Measurements from ENCODE around the gene GRHPR.

DNA sequence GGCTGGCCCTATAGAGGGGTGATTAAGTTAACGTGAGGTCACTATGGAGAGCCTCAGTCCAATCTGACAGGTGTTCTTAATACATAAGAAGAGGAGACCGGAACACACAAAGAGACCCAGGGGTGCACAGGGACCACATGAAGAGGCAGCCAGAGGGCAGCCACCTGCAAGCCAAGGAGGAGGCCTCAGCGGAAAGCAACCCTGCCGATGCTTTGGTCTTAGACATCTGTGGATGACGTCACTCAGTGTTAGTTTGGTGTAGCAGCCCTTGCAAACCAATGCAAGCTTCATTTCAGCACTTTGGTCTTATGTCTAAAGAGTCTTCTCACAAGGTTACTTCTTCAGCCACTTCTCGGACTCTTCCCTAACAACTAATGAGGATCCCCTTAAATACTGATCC lies 47.6 kb upstream of the GRHPR start:
- no peak for TF ChIP-seq POLR2A (IDR thresholded peaks at IDR 0.05)
- TF ChIP-seq, protein P1, sequence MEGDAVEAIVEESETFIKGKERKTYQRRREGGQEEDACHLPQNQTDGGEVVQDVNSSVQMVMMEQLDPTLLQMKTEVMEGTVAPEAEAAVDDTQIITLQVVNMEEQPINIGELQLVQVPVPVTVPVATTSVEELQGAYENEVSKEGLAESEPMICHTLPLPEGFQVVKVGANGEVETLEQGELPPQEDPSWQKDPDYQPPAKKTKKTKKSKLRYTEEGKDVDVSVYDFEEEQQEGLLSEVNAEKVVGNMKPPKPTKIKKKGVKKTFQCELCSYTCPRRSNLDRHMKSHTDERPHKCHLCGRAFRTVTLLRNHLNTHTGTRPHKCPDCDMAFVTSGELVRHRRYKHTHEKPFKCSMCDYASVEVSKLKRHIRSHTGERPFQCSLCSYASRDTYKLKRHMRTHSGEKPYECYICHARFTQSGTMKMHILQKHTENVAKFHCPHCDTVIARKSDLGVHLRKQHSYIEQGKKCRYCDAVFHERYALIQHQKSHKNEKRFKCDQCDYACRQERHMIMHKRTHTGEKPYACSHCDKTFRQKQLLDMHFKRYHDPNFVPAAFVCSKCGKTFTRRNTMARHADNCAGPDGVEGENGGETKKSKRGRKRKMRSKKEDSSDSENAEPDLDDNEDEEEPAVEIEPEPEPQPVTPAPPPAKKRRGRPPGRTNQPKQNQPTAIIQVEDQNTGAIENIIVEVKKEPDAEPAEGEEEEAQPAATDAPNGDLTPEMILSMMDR (IDR thresholded peaks at IDR 0.05) = no peak

All from lower leg skin (tissue), 3 donors.